Measurements from ENCODE around the gene DENND6B.

Gene DENND6B

GRCh38 chr22:50302041-50302541 is 24.7 kb downstream of the DENND6B start:
- DNase-seq: no peak

GRCh38 chr22:50301581-50301991 is 25.2 kb downstream of the DENND6B start:
- DNase-seq: no peak

- no peak for DNase-seq
These were observed 26.1 kb downstream of the DENND6B start for GRCh38 chr22:50300620-50301257.

- no peak for DNase-seq
These were observed 26.8 kb downstream of the DENND6B start for GRCh38 chr22:50299785-50300619.

- no peak for DNase-seq
These were observed 27.7 kb downstream of the DENND6B start for GRCh38 chr22:50298937-50299784.

GRCh38 chr22:50298266-50298637 is 28.6 kb downstream of the DENND6B start:
- no peak for DNase-seq

- DNase-seq: no peak
These were observed 29.1 kb downstream of the DENND6B start for GRCh38 chr22:50297510-50298265.

- DNase-seq: no peak
These were observed 29.9 kb downstream of the DENND6B start for GRCh38 chr22:50296658-50297490.

GRCh38 chr22:50294319-50294656 is 32.5 kb downstream of the DENND6B start:
- DNase-seq: no peak

GRCh38 chr22:50293441-50294318 is 33.1 kb downstream of the DENND6B start:
- no peak for DNase-seq

- no peak for DNase-seq
These were observed 34.0 kb downstream of the DENND6B start for GRCh38 chr22:50292643-50293440.

- no peak for DNase-seq
These were observed 36.7 kb downstream of the DENND6B start for GRCh38 chr22:50289942-50290630.

GRCh38 chr22:50289151-50289941 is 37.5 kb downstream of the DENND6B start:
- no peak for DNase-seq

GRCh38 chr22:50287731-50288130 is 39.1 kb downstream of the DENND6B start:
- DNase-seq: no peak

GRCh38 chr22:50286701-50287318 is 40.0 kb downstream of the DENND6B start:
- DNase-seq: no peak

- DNase-seq: no peak
These were observed 40.5 kb downstream of the DENND6B start for GRCh38 chr22:50286275-50286674.

GRCh38 chr22:50285568-50286229 is 41.1 kb downstream of the DENND6B start:
- DNase-seq: no peak

Data from activated CD8-positive, alpha-beta memory T cell treated with anti-CD3 and anti-CD28 coated beads, Interleukin-2, amount 50 U/mL, for 4 hours (primary cell).